ENCODE data around the gene BANP.

DNA sequence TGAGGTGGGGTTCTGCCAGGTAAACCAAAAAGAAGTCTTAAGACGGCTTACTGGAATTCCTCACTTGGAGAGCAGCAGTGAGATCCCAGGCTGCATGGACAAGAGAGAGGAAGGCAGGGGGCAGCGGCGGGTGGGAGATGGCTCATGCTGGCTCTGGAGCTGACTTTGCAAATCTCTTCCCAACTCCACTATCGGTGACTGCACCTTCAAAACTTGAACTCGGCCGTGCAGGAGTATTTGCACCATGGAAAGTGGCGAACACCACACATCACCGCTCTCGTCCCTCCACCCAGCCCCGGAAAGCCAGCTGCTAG, 31.6 kb upstream of the BANP start:
- TF ChIP-seq, protein P1, sequence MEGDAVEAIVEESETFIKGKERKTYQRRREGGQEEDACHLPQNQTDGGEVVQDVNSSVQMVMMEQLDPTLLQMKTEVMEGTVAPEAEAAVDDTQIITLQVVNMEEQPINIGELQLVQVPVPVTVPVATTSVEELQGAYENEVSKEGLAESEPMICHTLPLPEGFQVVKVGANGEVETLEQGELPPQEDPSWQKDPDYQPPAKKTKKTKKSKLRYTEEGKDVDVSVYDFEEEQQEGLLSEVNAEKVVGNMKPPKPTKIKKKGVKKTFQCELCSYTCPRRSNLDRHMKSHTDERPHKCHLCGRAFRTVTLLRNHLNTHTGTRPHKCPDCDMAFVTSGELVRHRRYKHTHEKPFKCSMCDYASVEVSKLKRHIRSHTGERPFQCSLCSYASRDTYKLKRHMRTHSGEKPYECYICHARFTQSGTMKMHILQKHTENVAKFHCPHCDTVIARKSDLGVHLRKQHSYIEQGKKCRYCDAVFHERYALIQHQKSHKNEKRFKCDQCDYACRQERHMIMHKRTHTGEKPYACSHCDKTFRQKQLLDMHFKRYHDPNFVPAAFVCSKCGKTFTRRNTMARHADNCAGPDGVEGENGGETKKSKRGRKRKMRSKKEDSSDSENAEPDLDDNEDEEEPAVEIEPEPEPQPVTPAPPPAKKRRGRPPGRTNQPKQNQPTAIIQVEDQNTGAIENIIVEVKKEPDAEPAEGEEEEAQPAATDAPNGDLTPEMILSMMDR (conservative IDR thresholded peaks at IDR 0.05 in 1 of 2, IDR thresholded peaks at IDR 0.05 in 1 of 2; ENCODE audit: low read depth in 1 of 2, low read length in 2 of 2): no peak
- no peak for TF ChIP-seq EZH2 (IDR thresholded peaks at IDR 0.05; ENCODE audit: low read length, missing control alignments)

Measured in fibroblast of lung (primary cell).